ENCODE data around the gene SOWAHB.

GRCh38 chr4:76873495-76873894 is 24.4 kb downstream of the SOWAHB start:
- no peak for TF ChIP-seq CTCF (conservative IDR thresholded peaks at IDR 0.05; ENCODE audit: low read length)
- TF ChIP-seq EZH2phosphoT487 (IDR thresholded peaks at IDR 0.05; ENCODE audit: borderline replicate concordance): no peak
